GM21717 (cell line): ENCODE measurements around the gene FOXO3.

Source experiments
- ATAC-seq: cut with Tn5 transposase; IDR thresholded peaks from one replicate; pipeline ENCODE4 v1.9.1; 2021; ENCODE audit warnings: mild to moderate bottlenecking, moderate library complexity; ENCODE audit not compliant: unreplicated experiment

The FOXO3 gene

GRCh38 chr6:108710551-108710950 lies 149.8 kb downstream of the FOXO3 start:
- no peak for ATAC-seq

GRCh38 chr6:108711071-108711470 lies 150.4 kb downstream of the FOXO3 start:
- ATAC-seq: no peak

GRCh38 chr6:108711826-108712225 lies 151.1 kb downstream of the FOXO3 start:
- no peak for ATAC-seq

DNA sequence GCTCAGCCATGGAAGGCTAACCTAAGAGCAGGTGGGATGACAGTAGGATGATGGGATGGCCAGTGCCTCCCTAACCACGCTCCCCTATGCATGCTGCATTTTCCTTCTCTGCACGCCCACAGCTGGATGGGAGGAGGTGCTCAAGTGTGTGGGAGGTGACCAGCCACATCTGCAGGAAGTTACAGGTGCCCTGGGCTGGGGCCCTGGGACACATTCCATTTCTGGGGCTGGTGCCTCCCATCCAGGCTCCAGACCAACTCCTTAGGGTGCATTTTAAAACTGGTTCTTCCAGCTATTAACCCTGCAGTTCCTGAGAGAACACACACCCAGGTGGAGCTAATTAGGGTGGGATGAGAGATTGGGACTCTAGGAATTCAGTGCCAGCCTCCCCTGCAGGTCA lies 152.2 kb downstream of the FOXO3 start:
- ATAC-seq: no peak

DNA sequence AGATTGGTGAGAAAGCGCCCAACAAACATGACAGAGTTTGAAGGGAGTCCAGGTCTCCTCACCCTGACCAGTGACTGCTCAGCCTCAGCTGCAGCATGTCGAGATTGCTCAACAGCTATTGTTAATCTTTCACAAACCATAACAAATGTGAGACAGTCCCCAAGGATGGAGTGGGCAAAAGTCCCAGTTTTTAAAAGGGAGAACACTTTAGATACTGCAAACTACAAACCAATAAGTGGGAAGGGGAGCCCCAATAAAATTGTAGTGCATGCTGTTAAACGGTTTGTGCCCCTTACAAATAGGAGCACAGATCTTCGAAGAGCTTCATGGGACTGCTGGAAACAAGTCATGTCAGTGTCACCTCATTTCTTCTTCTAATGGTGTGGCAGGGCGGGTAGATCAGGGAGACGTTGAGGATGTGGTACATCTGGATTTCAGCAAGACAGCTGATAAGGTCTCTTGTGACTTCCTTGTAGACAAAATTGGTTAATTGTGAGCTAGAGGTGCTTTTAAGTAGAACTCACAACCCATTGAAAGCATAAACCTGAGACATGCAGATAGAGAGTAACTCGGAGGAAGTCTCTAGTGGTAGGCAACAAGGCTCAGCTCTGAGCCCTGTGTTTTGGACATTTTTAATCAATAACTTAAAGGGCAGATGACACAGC lies 153.5 kb downstream of the FOXO3 start:
- ATAC-seq: no peak

- no peak for ATAC-seq
Measured at GRCh38 chr6:108714766-108715414, 154.2 kb downstream of the FOXO3 start.

GRCh38 chr6:108715832-108716231 lies 155.1 kb downstream of the FOXO3 start:
- ATAC-seq: no peak

GRCh38 chr6:108716801-108717791 lies 156.4 kb downstream of the FOXO3 start:
- no peak for ATAC-seq

- no peak for ATAC-seq
Measured at GRCh38 chr6:108719477-108719876, 158.8 kb downstream of the FOXO3 start.

DNA sequence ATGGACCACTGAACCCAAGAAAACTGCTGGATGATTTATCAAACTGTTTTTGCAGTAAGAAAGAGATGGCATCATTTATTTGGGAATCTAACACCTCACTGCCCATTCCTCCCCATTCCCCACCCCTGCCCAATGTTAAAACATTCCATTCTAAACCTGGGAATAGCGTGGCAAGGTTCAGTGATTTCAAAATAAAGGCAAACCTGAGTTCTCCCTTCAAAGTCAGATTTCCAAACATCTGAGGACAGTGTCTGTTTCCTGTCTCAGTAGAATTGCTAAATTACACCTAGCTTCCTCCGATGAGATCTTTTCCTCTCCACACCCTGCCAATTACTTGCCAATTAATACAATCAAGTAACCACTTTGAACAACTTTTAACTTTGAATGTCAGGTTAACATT lies 160.1 kb downstream of the FOXO3 start:
- no peak for ATAC-seq

DNA sequence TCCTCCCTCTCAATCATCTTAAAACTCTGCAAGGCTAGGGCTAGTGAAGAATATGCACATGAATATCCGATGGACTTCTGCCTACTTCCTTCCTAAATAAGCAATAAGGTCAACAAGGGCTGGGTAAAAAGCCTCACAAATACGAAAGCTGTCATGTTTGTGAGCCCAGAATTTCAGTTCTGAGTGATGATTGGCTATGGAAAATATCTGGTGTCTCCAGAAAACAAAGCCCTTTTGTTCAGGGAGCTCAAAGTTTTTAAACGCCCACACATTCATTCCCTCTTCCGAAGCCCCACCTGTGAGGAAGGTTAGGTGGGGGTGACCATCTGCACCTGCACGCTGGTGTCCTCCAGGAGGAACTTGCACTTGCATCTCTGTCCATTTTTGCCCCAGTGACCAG lies 160.6 kb downstream of the FOXO3 start:
- no peak for ATAC-seq

DNA sequence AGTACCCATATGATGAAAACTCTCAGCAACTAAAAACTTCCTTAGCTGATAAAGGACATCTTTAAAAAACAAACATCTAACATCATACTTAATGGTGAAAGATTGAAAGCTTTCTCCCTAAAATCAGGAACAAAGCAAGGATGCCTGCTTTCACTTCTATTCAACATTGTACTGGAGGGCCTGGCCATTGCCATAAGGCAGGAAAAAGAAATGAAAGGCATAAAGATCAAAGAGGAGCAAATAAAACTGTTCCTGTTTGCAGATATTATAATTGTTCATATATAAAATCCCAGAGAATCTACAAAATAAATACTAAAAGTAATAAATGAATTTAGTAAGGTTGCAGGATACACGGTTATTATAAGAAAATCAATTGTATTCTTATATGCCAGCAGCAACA lies 162.9 kb downstream of the FOXO3 start:
- ATAC-seq: no peak

- ATAC-seq: no peak
Measured at GRCh38 chr6:108726726-108727339, 166.1 kb downstream of the FOXO3 start.

GRCh38 chr6:108727966-108728730 lies 167.4 kb downstream of the FOXO3 start:
- ATAC-seq: no peak

- no peak for ATAC-seq
Measured at GRCh38 chr6:108728826-108729225, 168.1 kb downstream of the FOXO3 start.

DNA sequence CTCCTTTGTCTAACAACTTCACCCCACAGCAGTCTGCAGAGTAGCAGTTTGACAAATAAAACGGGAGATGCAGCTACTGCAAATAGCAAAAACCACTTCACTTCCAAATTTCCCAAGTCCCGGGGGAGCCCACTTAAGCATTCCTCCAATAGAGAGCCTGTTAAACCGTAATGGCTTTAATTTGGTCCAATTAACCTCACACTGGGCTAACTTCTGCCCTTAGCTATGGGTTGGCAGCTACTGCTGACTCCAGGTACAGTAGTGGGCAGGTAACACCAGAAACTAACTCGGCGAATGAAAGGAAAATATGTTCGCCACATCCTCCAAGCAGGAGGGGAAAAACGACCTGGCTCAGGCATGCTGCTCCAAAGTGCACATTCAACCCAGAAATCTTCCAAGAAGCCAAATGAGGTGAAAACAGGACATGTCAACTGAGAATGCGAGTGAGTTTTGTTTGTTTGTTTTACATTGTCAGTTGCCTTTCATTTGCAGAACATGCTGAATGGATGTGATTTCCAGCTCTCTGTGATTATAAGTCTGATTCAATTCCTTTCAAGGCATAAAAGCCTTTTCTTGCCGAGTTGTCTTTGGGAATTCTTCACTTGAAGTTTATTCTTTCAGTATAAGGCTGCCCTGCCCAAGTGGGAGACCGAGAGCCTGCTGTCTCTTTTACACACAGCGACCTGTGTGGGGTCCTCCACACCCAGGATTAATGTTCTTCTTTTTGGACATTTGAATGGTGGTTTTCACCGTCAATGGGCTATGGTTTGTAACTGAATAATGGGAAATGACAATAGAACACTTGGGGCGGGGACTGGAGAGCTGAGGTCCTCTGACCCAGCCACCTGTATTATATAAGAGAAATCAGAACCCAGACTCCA lies 170.2 kb downstream of the FOXO3 start:
- no peak for ATAC-seq

DNA sequence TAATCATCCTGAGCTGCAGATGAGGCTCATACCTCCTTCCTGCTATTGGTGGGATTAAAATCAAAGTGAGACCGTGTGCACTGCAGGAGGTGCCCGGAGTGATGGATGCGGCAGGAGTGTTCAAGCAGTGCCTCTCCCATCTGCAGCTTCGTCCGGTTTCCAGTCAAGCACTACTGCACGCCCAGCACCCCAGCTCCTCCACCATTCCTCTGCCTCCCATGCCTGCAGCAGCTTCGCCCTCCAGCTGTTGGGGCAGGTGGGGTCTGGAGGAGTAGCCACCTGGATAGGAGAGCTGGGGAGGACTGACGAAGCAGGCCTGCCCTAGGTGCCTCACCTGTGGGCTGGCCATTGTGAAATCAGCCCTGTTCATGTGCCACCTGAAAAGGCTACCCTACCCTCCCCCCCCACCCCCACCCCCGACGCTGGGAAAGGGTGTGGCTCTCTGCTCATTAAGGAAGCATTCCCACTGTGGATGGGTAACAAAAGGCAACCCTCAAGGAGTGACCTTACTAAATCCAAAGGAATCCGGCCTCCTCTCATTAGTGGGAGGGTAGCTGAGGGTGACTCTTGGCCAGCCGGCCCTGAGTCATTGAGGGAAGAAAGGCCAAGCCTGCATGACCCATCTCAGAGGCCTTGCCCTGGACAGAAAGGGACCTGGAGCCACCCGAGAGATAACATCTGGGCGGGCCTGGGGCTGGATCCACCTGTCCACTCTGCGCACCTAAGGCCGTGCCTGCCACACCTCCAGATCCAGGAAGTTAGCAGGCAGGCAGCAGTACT lies 171.6 kb downstream of the FOXO3 start:
- ATAC-seq: no peak

DNA sequence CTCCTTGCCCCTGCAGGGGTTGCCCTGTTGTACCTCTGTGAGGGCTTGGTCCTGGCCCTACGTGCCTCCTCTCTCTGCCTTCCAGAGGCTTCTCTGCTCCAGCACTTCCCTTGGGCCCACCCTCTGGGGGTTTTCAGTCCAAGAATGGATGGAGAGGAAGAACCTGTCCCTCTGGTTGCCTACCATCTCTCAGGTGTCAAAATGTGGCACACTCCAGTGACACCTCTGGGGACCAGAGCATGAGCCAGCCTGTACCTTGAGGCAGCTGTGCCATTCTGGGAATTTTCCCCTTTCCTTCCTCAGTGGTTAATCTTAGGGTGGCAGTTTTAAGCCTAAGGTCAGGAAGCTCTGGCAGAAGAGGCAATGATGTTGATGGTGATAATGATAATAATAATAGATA lies 172.3 kb downstream of the FOXO3 start:
- no peak for ATAC-seq
